Caco-2 (cell line): ENCODE data around the gene DENND6B. TPM values are rescaled to one million over a fixed set of nuclear protein-coding genes. Genes with fewer than 3 reads are reported as not detected.

Experiments used
- BruUV-seq: library from RNA; stranded (reverse); fragments of 400-500 nt; replicated peaks from 2 replicates; lab custom pipeline; 2021; lab: Mats Ljungman, UMichigan
- CTCF ChIA-PET: fragments of 300-600 bp; sonication (Branson Sonifier 250); formaldehyde crosslinking; loops from one replicate; lab custom pipeline; 2022; ENCODE audit warnings: antibody characterized with exemption; lab: Charles Lee
- POLR2A ChIA-PET: fragments of 300-600 bp; sonication (Branson Sonifier 250); formaldehyde crosslinking; loops from one replicate; lab custom pipeline; 2022; ENCODE audit warnings: antibody characterized with exemption; lab: Charles Lee
- DNase-seq, 2 experiments: peaks; one replicate each; pipeline versions ENCODE4 v3.0.0 to v3.0.0-alpha.2; 2020 to 2022
- H3K27me3 ChIP-seq: replicated peaks from 2 replicates; pipeline ENCODE4 v1.6.0; 2011; ENCODE audit warnings: low read length; ENCODE audit not compliant: control insufficient read depth, insufficient read depth
- H3K36me3 ChIP-seq: 2 replicates; pipeline ENCODE4 v1.5.1; 2011; ENCODE audit warnings: low read length; ENCODE audit not compliant: control insufficient read depth, insufficient read depth
- H3K4me1 ChIP-seq: fragments of 250-450 bp; sonication (Bioruptor Pico); 2 replicates; pipeline ENCODE4 v1.5.1; 2020; ENCODE audit warnings: mild to moderate bottlenecking
- H3K4me3 ChIP-seq: 2 replicates; pipeline ENCODE4 v1.5.1; 2011; ENCODE audit warnings: low read depth, mild to moderate bottlenecking, control low read depth, low read length
- H3K9me3 ChIP-seq: fragments of 250-450 bp; sonication (Bioruptor Pico); 2 replicates; pipeline ENCODE4 v1.5.1; 2020; ENCODE audit warnings: mild to moderate bottlenecking, moderate library complexity
- H3K27ac Mint-ChIP-seq: one replicate; pipeline ENCODE4 v1.8.0; 2022; ENCODE audit warnings: mixed read lengths; ENCODE audit not compliant: unreplicated experiment
- H3K27me3 Mint-ChIP-seq: one replicate; pipeline ENCODE4 v1.8.0; 2022; ENCODE audit warnings: mixed read lengths; ENCODE audit not compliant: insufficient read depth, unreplicated experiment
- H3K36me3 Mint-ChIP-seq: one replicate; pipeline ENCODE4 v1.8.0; 2022; ENCODE audit warnings: mild to moderate bottlenecking, mixed read lengths; ENCODE audit not compliant: insufficient read depth, unreplicated experiment
- H3K4me1 Mint-ChIP-seq: one replicate; pipeline ENCODE4 v1.8.0; 2022; ENCODE audit warnings: low read depth, mixed read lengths; ENCODE audit not compliant: unreplicated experiment
- H3K4me3 Mint-ChIP-seq: one replicate; pipeline ENCODE4 v1.8.0; 2022; ENCODE audit warnings: mild to moderate bottlenecking, moderate library complexity, mixed read lengths; ENCODE audit not compliant: unreplicated experiment
- H3K9me3 Mint-ChIP-seq: one replicate; pipeline ENCODE4 v1.8.0; 2022; ENCODE audit warnings: mixed read lengths; ENCODE audit not compliant: unreplicated experiment
- intact Hi-C: fragments of 100-400 bp; cut with micrococcal nuclease; formaldehyde crosslinking; loops from one replicate; pipeline ENCODE4 v1.10.0; 2022; ENCODE audit not compliant: unreplicated experiment
- total RNA-seq: library from RNA; stranded (reverse); gene quantifications from 2 replicates; pipeline ENCODE4 v1.2.3, GENCODE V29; 2022
- TF ChIP-seq, protein P1 (sequence below), 2 experiments: fragments of 200-600 bp in 1 of 2; IDR thresholded peaks; 1 replicate in 1 of 2; 2 replicates in 1 of 2; pipeline versions ENCODE4 v1.5.1 to v1.8.0; 2011 to 2022; ENCODE audit warnings: antibody characterized with exemption in 1 of 2, control low read depth in 1 of 2, inconsistent platforms in 1 of 2, low read depth in 1 of 2, low read length in 1 of 2, mild to moderate bottlenecking in 1 of 2, moderate library complexity in 1 of 2; ENCODE audit not compliant: insufficient read depth in 1 of 2, severe bottlenecking in 1 of 2, unreplicated experiment in 1 of 2

DENND6B gene
- total RNA-seq, 1 experiment from 2014 or later: 3.4 TPM

- no peak overlapping the region for H3K27ac Mint-ChIP-seq
Measured at GRCh38 chr22:50302041-50302541, 24.7 kb downstream of the DENND6B start.

DNA sequence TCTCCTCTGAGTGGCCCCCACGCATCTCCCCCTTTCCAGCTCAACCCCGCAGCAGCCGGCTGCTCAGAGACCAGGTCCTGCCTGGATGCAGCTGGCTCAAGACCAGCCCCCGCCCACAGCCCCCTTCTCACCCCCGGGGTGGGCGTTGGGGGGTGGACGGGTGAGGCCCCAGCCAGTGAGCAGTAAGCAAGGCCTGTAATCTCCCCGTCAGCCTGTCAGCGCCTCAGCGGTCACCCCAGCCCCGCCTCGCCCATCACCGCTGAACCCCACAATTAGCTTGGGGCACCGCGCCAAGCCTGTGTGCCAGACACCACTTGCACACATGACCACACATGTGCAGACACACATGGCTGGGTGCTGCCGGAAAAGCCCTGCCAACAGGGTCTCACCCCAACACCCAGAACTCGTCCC lies 25.2 kb downstream of the DENND6B start:
- TF ChIP-seq, protein P1, sequence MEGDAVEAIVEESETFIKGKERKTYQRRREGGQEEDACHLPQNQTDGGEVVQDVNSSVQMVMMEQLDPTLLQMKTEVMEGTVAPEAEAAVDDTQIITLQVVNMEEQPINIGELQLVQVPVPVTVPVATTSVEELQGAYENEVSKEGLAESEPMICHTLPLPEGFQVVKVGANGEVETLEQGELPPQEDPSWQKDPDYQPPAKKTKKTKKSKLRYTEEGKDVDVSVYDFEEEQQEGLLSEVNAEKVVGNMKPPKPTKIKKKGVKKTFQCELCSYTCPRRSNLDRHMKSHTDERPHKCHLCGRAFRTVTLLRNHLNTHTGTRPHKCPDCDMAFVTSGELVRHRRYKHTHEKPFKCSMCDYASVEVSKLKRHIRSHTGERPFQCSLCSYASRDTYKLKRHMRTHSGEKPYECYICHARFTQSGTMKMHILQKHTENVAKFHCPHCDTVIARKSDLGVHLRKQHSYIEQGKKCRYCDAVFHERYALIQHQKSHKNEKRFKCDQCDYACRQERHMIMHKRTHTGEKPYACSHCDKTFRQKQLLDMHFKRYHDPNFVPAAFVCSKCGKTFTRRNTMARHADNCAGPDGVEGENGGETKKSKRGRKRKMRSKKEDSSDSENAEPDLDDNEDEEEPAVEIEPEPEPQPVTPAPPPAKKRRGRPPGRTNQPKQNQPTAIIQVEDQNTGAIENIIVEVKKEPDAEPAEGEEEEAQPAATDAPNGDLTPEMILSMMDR (IDR thresholded peaks at IDR 0.05; ENCODE audit: insufficient read depth in 1 of 2, low read depth in 1 of 2, low read length in 1 of 2, severe bottlenecking in 1 of 2, unreplicated experiment in 1 of 2): no peak
- Mint-ChIP-seq H3K27me3 (no peaks in the 10 kb centered on the region), H3K4me1 (peaks cover 15% of the 10 kb centered on the region), H3K27ac (no peak overlapping the region), H3K36me3 (peaks cover 6% of the 10 kb centered on the region), H3K4me3 (no peak overlapping the region), H3K9me3 (no peaks in the 10 kb centered on the region)
- H3K4me1 ChIP-seq: peaks cover 61% of the 10 kb centered on the region
- ChIA-PET POLR2A (no interaction called here), CTCF (no interaction called here)
- H3K9me3 ChIP-seq: no peaks in the 10 kb centered on the region
- H3K4me3 ChIP-seq: no peak overlapping the region
- DNase-seq: no peak
- H3K36me3 ChIP-seq: peaks cover 2% of the 10 kb centered on the region
- intact Hi-C loops: no loop called here
- H3K27me3 ChIP-seq: no peaks in the 10 kb centered on the region
- no TSS peak for BruUV-seq

More at GRCh38 chr22:50302041-50302541, 24.7 kb downstream of the DENND6B start:
- no peaks in the 10 kb centered on the region for H3K27me3 Mint-ChIP-seq
- no peaks in the 10 kb centered on the region for H3K9me3 Mint-ChIP-seq
- H3K4me1 ChIP-seq: peaks cover 56% of the 10 kb centered on the region
- POLR2A ChIA-PET: no interaction called here
- BruUV-seq: no TSS peak
- TF ChIP-seq, protein P1 (IDR thresholded peaks at IDR 0.05; ENCODE audit: insufficient read depth in 1 of 2, low read depth in 1 of 2, low read length in 1 of 2, severe bottlenecking in 1 of 2, unreplicated experiment in 1 of 2): no peak
- no peaks in the 10 kb centered on the region for H3K27me3 ChIP-seq
- H3K36me3 ChIP-seq: peaks cover 2% of the 10 kb centered on the region
- no peaks in the 10 kb centered on the region for H3K9me3 ChIP-seq
- H3K4me3 ChIP-seq: no peak overlapping the region
- no peak overlapping the region for H3K4me3 Mint-ChIP-seq
- peaks cover 6% of the 10 kb centered on the region for H3K36me3 Mint-ChIP-seq
- CTCF ChIA-PET: interaction anchor here (0.7 kb wide), 1 partner anchor 9 kb away, joined by 3 read pairs; no protein-coding TSS in a partner anchor
- no peak for DNase-seq
- intact Hi-C loops: no loop called here
- peaks cover 15% of the 10 kb centered on the region for H3K4me1 Mint-ChIP-seq

DNA sequence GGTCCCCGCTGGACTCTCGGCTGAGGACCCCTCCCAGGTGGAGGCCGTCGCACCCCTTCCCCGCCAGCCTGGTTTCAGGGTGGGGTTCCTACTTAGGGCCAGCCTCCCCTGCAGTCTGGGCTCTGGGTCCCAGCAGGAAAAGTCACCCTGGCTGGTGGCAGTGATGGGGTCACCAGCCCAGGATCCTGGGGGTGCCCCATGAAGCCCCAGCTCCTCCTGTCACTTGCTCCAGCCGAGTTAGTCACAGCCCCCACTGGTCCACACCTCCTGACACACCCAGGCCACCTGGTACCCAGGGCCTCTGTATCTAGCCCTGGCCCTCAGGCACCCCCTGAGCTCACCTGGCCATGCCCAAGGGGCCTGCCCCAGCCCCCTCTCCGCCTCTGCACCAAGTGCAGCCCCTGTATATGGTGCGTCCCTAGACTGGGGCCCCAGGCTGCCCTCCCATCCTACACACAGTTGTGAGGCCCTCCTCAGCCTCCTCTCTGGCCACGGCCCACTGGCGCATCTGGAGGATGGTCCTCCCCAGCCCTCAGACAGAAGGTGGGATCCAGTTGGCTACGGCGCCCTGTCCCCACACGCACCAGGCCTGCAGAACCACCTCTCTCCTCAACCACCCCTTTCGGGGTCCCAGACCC lies 26.1 kb downstream of the DENND6B start:
- peaks cover 6% of the 10 kb centered on the region for H3K36me3 Mint-ChIP-seq
- H3K4me1 Mint-ChIP-seq: peaks cover 15% of the 10 kb centered on the region
- no TSS peak for BruUV-seq
- Histone ChIP-seq H3K36me3 (peaks cover 2% of the 10 kb centered on the region), H3K4me1 (peaks cover 59% of the 10 kb centered on the region), H3K27me3 (no peaks in the 10 kb centered on the region), H3K4me3 (peak overlapping the region; percentile 75), H3K9me3 (no peaks in the 10 kb centered on the region)
- POLR2A ChIA-PET: interaction anchor here (0.8 kb wide), 1 partner anchor 10 kb away, joined by 5 read pairs; no protein-coding TSS in a partner anchor
- DNase-seq: no peak
- TF ChIP-seq, protein P1 (IDR thresholded peaks at IDR 0.05; ENCODE audit: insufficient read depth in 1 of 2, low read depth in 1 of 2, low read length in 1 of 2, severe bottlenecking in 1 of 2, unreplicated experiment in 1 of 2): no peak
- H3K27me3 Mint-ChIP-seq: no peaks in the 10 kb centered on the region
- CTCF ChIA-PET: interaction anchor here (0.8 to 1.6 kb wide), 6 partner anchors 17 to 66 kb away, joined by 3 to 6 read pairs (median 4); partner anchors contain the start of gene DENND6B
- H3K4me3 Mint-ChIP-seq: peak overlapping the region; percentile 60
- no peak overlapping the region for H3K27ac Mint-ChIP-seq
- no peaks in the 10 kb centered on the region for H3K9me3 Mint-ChIP-seq
- intact Hi-C loops: no loop called here
